Astrocyte (in vitro differentiated cells and primary cell): ENCODE results near the gene CHMP6. TPM values are rescaled to one million over a fixed set of nuclear protein-coding genes. Genes with fewer than 3 reads are reported as not detected.

Experiments
- DNase-seq: peaks from one replicate; pipeline ENCODE4 v3.0.0-alpha.2; 2010; ENCODE audit warnings: low read depth
- FAIRE-seq: peaks from 2 replicates; lab custom pipeline; 2011; peaks lifted over from hg19 to GRCh38; lab: Jason Lieb, UNC
- H2AFZ ChIP-seq: 2 replicates; pipeline ENCODE4 v1.6.0; 2012; ENCODE audit warnings: low read depth, low read length, inconsistent platforms
- H3K27ac ChIP-seq: 2 replicates; pipeline ENCODE4 v1.5.1; 2011; ENCODE audit warnings: low read depth, low read length, inconsistent platforms
- H3K27me3 ChIP-seq: 2 replicates; pipeline ENCODE4 v1.6.0; 2011; ENCODE audit warnings: low read length, inconsistent platforms; ENCODE audit not compliant: insufficient read depth
- H3K36me3 ChIP-seq: 2 replicates; pipeline ENCODE4 v1.5.1; 2011; ENCODE audit warnings: low read length, inconsistent platforms; ENCODE audit not compliant: insufficient read depth
- H3K4me1 ChIP-seq: 2 replicates; pipeline ENCODE4 v1.5.1; 2011; ENCODE audit warnings: low read length, inconsistent platforms; ENCODE audit not compliant: insufficient read depth
- H3K4me2 ChIP-seq: 2 replicates; pipeline ENCODE4 v1.6.0; 2012; ENCODE audit warnings: low read length, inconsistent platforms
- H3K4me3 ChIP-seq: 2 replicates; pipeline ENCODE4 v1.5.1; 2011; ENCODE audit warnings: low read depth, mild to moderate bottlenecking, low read length, inconsistent platforms; ENCODE audit not compliant: insufficient read depth
- H3K79me2 ChIP-seq: 2 replicates; pipeline ENCODE4 v1.6.0; 2012; ENCODE audit warnings: mild to moderate bottlenecking, low read length, inconsistent platforms; ENCODE audit not compliant: insufficient read depth
- H3K9ac ChIP-seq: 2 replicates; pipeline ENCODE4 v1.6.0; 2012; ENCODE audit warnings: mild to moderate bottlenecking, low read length, inconsistent platforms
- H3K9me3 ChIP-seq: 2 replicates; pipeline ENCODE4 v1.5.1; 2012; ENCODE audit warnings: low read depth, mild to moderate bottlenecking, low read length, inconsistent platforms; ENCODE audit not compliant: insufficient read depth
- H4K20me1 ChIP-seq: 2 replicates; pipeline ENCODE4 v1.6.0; 2012; ENCODE audit warnings: low read length, inconsistent platforms; ENCODE audit not compliant: insufficient read depth
- H3K27ac Mint-ChIP-seq: one replicate; pipeline ENCODE4 v1.8.0; 2021; ENCODE audit warnings: mild to moderate bottlenecking, mixed read lengths; ENCODE audit not compliant: unreplicated experiment
- H3K27me3 Mint-ChIP-seq: one replicate; pipeline ENCODE4 v1.8.0; 2021; ENCODE audit warnings: low read depth, mixed read lengths; ENCODE audit not compliant: unreplicated experiment
- H3K36me3 Mint-ChIP-seq: one replicate; pipeline ENCODE4 v1.8.0; 2021; ENCODE audit warnings: low read depth, mixed read lengths; ENCODE audit not compliant: unreplicated experiment
- H3K4me1 Mint-ChIP-seq: one replicate; pipeline ENCODE4 v1.8.0; 2021; ENCODE audit warnings: low read depth, mixed read lengths; ENCODE audit not compliant: unreplicated experiment
- H3K4me3 Mint-ChIP-seq: one replicate; pipeline ENCODE4 v1.8.0; 2021; ENCODE audit warnings: mild to moderate bottlenecking, moderate library complexity, mixed read lengths; ENCODE audit not compliant: unreplicated experiment
- H3K9me3 Mint-ChIP-seq: one replicate; pipeline ENCODE4 v1.8.0; 2021; ENCODE audit warnings: mild to moderate bottlenecking, mixed read lengths; ENCODE audit not compliant: unreplicated experiment
- EZH2 ChIP-seq: IDR thresholded peaks from 2 replicates; pipeline ENCODE4 v1.6.1; 2012; ENCODE audit warnings: mild to moderate bottlenecking, low read length, inconsistent platforms; ENCODE audit not compliant: insufficient read depth
- total RNA-seq: library from RNA; stranded (reverse); gene quantifications from 2 replicates; pipeline ENCODE4 v1.2.1, GENCODE V29; 2021
- TF ChIP-seq, protein P1 (sequence below): IDR thresholded peaks from 2 replicates; pipeline ENCODE4 v1.5.1; 2011; ENCODE audit warnings: low read depth, mild to moderate bottlenecking, inconsistent platforms, low read length, moderate library complexity; ENCODE audit not compliant: insufficient read depth

The CHMP6 gene
- total RNA-seq, 1 donor from 2014 or later, result 19.0 TPM

GRCh38 chr17:80986046-80986445 lies 5.6 kb upstream of the CHMP6 start:
- no peaks in the 10 kb centered on the region for H3K9me3 ChIP-seq
- peaks cover 21% of the 10 kb centered on the region for H3K4me1 ChIP-seq
- DNase-seq (no peak), FAIRE-seq (no peak)
- no peak for TF ChIP-seq EZH2
- TF ChIP-seq, protein P1, sequence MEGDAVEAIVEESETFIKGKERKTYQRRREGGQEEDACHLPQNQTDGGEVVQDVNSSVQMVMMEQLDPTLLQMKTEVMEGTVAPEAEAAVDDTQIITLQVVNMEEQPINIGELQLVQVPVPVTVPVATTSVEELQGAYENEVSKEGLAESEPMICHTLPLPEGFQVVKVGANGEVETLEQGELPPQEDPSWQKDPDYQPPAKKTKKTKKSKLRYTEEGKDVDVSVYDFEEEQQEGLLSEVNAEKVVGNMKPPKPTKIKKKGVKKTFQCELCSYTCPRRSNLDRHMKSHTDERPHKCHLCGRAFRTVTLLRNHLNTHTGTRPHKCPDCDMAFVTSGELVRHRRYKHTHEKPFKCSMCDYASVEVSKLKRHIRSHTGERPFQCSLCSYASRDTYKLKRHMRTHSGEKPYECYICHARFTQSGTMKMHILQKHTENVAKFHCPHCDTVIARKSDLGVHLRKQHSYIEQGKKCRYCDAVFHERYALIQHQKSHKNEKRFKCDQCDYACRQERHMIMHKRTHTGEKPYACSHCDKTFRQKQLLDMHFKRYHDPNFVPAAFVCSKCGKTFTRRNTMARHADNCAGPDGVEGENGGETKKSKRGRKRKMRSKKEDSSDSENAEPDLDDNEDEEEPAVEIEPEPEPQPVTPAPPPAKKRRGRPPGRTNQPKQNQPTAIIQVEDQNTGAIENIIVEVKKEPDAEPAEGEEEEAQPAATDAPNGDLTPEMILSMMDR, result no peak
- H4K20me1 ChIP-seq, result no peaks in the 10 kb centered on the region
- H3K4me1 Mint-ChIP-seq, result peaks cover 6% of the 10 kb centered on the region
- no peak overlapping the region for H3K4me3 ChIP-seq
- H3K36me3 Mint-ChIP-seq, result no peaks in the 10 kb centered on the region
- no peak overlapping the region for H3K4me2 ChIP-seq
- H3K4me3 Mint-ChIP-seq, result no peak overlapping the region
- no peaks in the 10 kb centered on the region for H3K36me3 ChIP-seq
- no peak overlapping the region for H3K27ac Mint-ChIP-seq
- no peaks in the 10 kb centered on the region for H3K79me2 ChIP-seq
- H3K27me3 ChIP-seq, result no peaks in the 10 kb centered on the region
- no peak overlapping the region for H3K27ac ChIP-seq
- no peaks in the 10 kb centered on the region for H3K9me3 Mint-ChIP-seq
- H3K27me3 Mint-ChIP-seq, result no peaks in the 10 kb centered on the region
- H2AFZ ChIP-seq, result no peak overlapping the region
- no peak overlapping the region for H3K9ac ChIP-seq

DNA sequence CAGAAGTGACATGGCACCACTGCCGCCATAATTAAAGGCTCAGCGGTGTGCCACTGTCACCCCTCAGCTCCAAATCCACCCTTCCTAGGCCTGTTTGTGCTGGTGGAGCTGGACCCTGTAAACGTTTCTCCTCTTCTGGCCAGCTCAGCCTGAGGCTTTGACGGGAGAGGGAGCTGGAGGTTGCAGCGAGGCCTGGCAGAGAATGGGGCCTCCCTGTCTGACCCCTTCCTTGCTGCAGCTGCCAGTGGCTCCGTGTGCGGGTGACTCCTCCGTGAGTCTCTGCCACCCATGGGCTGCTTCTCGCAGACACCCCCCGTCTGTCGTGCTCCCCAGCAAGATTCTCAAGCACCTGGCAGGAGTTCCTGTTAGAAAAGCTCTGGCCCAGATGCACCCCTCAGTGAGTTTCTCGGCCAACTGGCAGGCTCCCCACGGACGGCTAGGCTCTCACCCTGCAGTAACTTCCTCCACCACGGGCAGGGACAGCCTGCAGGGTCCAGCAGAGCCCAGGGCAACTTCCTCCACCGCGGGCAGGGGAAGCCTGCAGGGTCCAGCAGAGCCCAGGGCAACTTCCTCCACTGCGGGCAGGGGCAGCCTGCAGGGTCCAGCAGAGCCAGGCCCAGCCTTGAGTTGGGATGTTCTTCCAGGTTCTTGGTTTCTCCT lies 4.7 kb upstream of the CHMP6 start:
- H3K27me3 Mint-ChIP-seq, result no peaks in the 10 kb centered on the region

More for the DNA sequence above, 4.7 kb upstream of the CHMP6 start:
- H3K27me3 ChIP-seq, result no peaks in the 10 kb centered on the region
- H3K4me2 ChIP-seq, result no peak overlapping the region
- H4K20me1 ChIP-seq, result no peaks in the 10 kb centered on the region
- H3K79me2 ChIP-seq, result peaks cover 4% of the 10 kb centered on the region
- TF ChIP-seq, protein P1, result no peak
- TF ChIP-seq EZH2, result no peak
- H3K27ac ChIP-seq, result no peak overlapping the region
- no peak overlapping the region for H3K4me3 ChIP-seq
- Mint-ChIP-seq H3K27ac (no peak overlapping the region), H3K9me3 (no peaks in the 10 kb centered on the region), H3K36me3 (no peaks in the 10 kb centered on the region), H3K4me3 (no peak overlapping the region), H3K4me1 (peaks cover 6% of the 10 kb centered on the region)
- no peak overlapping the region for H3K9ac ChIP-seq
- H2AFZ ChIP-seq, result peak overlapping the region; percentile 9
- no peaks in the 10 kb centered on the region for H3K9me3 ChIP-seq
- FAIRE-seq (no peak), DNase-seq (no peak)
- H3K4me1 ChIP-seq, result peaks cover 21% of the 10 kb centered on the region
- H3K36me3 ChIP-seq, result no peaks in the 10 kb centered on the region
